HCT116 (cell line): ENCODE measurements around the gene FA2H. TPM values are rescaled to one million over a fixed set of nuclear protein-coding genes. Genes with fewer than 3 reads are reported as not detected.

Source experiments
- ATAC-seq: fragments of 200-7000 bp; cut with Tn5 transposase; 2 replicates; pipeline ENCODE4 v1.9.1; 2020; ENCODE audit warnings: mild to moderate bottlenecking, moderate library complexity
- BruUV-seq: library from RNA; stranded (reverse); fragments of 400-500 nt; replicated peaks from 2 replicates; lab custom pipeline; 2021; lab: Mats Ljungman, UMichigan
- CTCF ChIA-PET: fragments of 300-600 bp; sonication (Branson Sonifier 250); formaldehyde crosslinking; loops from one replicate; lab custom pipeline; 2021; ENCODE audit warnings: antibody characterized with exemption; lab: Charles Lee
- POLR2A ChIA-PET: fragments of 300-600, 350-600 bp; sonication (Branson Sonifier 250); formaldehyde crosslinking; loops from one replicate; lab custom pipeline; 2021; ENCODE audit warnings: antibody characterized with exemption; lab: Charles Lee
- RAD21 ChIA-PET, 2 experiments: fragments of 300-600 bp; sonication (Branson Sonifier 250); formaldehyde crosslinking; loops; one replicate each; lab custom pipeline; 2023; ENCODE audit warnings: low total read pairs in 2 of 2; ENCODE audit not compliant: uncharacterized antibody in 2 of 2, unreplicated experiment in 2 of 2, low non-redundant PET in 1 of 2; lab: Charles Lee
- DNase-seq: peaks from one replicate; pipeline ENCODE4 v3.0.0-alpha.2; 2010; ENCODE audit warnings: low read depth, low spot score
- H2AFZ ChIP-seq: fragments of 200-600 bp; shearing (Covaris generic), sonication (generic); 2 replicates; pipeline ENCODE4 v1.6.1; 2017; ENCODE audit warnings: low read depth, mixed run types, mixed read lengths, antibody characterized with exemption, low read length; ENCODE audit not compliant: poor library complexity, severe bottlenecking
- H3K27ac ChIP-seq: 2 replicates; pipeline ENCODE4 v1.5.1; 2012; ENCODE audit warnings: low read depth, low read length
- H3K27me3 ChIP-seq: fragments of 200-600 bp; sonication (generic); 2 replicates; pipeline ENCODE4 v1.6.1; 2016; ENCODE audit warnings: mixed run types, low read length, mixed read lengths; ENCODE audit not compliant: insufficient read depth
- H3K36me3 ChIP-seq, 2 experiments: fragments of 200-500 bp in 1 of 2; fragments of 200-600 bp in 1 of 2; sonication (Bioruptor generic) in 1 of 2; sonication (generic) in 1 of 2; 2 replicates each; pipeline versions ENCODE4 v1.5.1 to v1.6.1; 2014 to 2016; ENCODE audit warnings: low read length in 2 of 2, inconsistent platforms in 1 of 2, mixed read lengths in 1 of 2, mixed run types in 1 of 2; ENCODE audit not compliant: insufficient read depth in 2 of 2, control insufficient read depth in 1 of 2
- H3K4me1 ChIP-seq, 2 experiments: fragments of 200-600 bp in 1 of 2; sonication (generic) in 1 of 2; 2 replicates each; pipeline versions ENCODE4 v1.5.1 to v1.6.1; 2012 to 2017; ENCODE audit warnings: low read length in 2 of 2, inconsistent platforms in 1 of 2, mild to moderate bottlenecking in 1 of 2, mixed read lengths in 1 of 2, mixed run types in 1 of 2, moderate library complexity in 1 of 2; ENCODE audit not compliant: insufficient read depth in 2 of 2, control insufficient read depth in 1 of 2
- H3K4me2 ChIP-seq: fragments of 200-600 bp; sonication (generic); 2 replicates; pipeline ENCODE4 v1.6.1; 2017; ENCODE audit warnings: mixed run types, low read length, mixed read lengths
- H3K4me3 ChIP-seq, 2 experiments: fragments of 200-600 bp in 1 of 2; sonication (generic) in 1 of 2; replicated peaks in 1 of 2; 2 replicates each; pipeline ENCODE4 v1.5.1; 2011 to 2016; ENCODE audit warnings: low read length in 2 of 2, control low read depth in 1 of 2, low read depth in 1 of 2, mild to moderate bottlenecking in 1 of 2, mixed read lengths in 1 of 2, mixed run types in 1 of 2
- H3K79me2 ChIP-seq: fragments of 200-600 bp; sonication (generic); 2 replicates; pipeline ENCODE4 v1.6.1; 2017; ENCODE audit warnings: mild to moderate bottlenecking, mixed run types, low read length, moderate library complexity, mixed read lengths; ENCODE audit not compliant: insufficient read depth
- H3K9ac ChIP-seq: fragments of 200-600 bp; sonication (generic); 2 replicates; pipeline ENCODE4 v1.6.1; 2016; ENCODE audit warnings: low read length, mixed read lengths
- H3K9me2 ChIP-seq: fragments of 200-600 bp; sonication (generic), shearing (Covaris generic); 2 replicates; pipeline ENCODE4 v1.6.1; 2017; ENCODE audit warnings: mixed run types, mild to moderate bottlenecking, moderate library complexity; ENCODE audit not compliant: insufficient read depth
- H3K9me3 ChIP-seq, 2 experiments: fragments of 200-500 bp in 1 of 2; fragments of 200-600 bp in 1 of 2; sonication (Bioruptor generic) in 1 of 2; sonication (generic) in 1 of 2; 2 replicates each; pipeline ENCODE4 v1.6.1; 2014 to 2017; ENCODE audit warnings: low read length in 2 of 2, mixed read lengths in 2 of 2, inconsistent platforms in 1 of 2, low read depth in 1 of 2, mild to moderate bottlenecking in 1 of 2, mixed run types in 1 of 2, moderate library complexity in 1 of 2; ENCODE audit not compliant: control insufficient read depth in 1 of 2, insufficient read depth in 1 of 2
- H4K20me1 ChIP-seq: fragments of 200-600 bp; sonication (generic), shearing (Covaris generic); 2 replicates; pipeline ENCODE4 v1.6.1; 2017; ENCODE audit warnings: mixed run types, mild to moderate bottlenecking, moderate library complexity; ENCODE audit not compliant: insufficient read depth
- EGR1 ChIP-seq: IDR thresholded peaks from 2 replicates; pipeline ENCODE4 v1.6.1; 2012; ENCODE audit warnings: low read depth
- ELF1 ChIP-seq: IDR thresholded peaks from 2 replicates; pipeline ENCODE4 v1.6.1; 2012; ENCODE audit warnings: low read depth, borderline replicate concordance
- EZH2 ChIP-seq: fragments of 200-600 bp; sonication (generic); IDR thresholded peaks from 2 replicates; pipeline ENCODE4 v1.6.1; 2017; ENCODE audit warnings: antibody characterized with exemption, mixed run types
- JUND ChIP-seq: IDR thresholded peaks from 2 replicates; pipeline ENCODE4 v1.6.1; 2012
- POLR2A ChIP-seq: IDR thresholded peaks from 2 replicates; pipeline ENCODE4 v1.7.0; 2011; ENCODE audit warnings: borderline replicate concordance; ENCODE audit not compliant: insufficient read depth, insufficient read length; ENCODE audit errors: extremely low read depth
- REST ChIP-seq: IDR thresholded peaks from 2 replicates; pipeline ENCODE4 v1.6.1; 2012; ENCODE audit warnings: low read depth
- SP1 ChIP-seq: IDR thresholded peaks from 2 replicates; pipeline ENCODE4 v1.6.1; 2012; ENCODE audit warnings: low read depth
- YY1 ChIP-seq: IDR thresholded peaks from 2 replicates; pipeline ENCODE4 v1.6.1; 2011; ENCODE audit warnings: low read length, low read depth, moderate library complexity, mild to moderate bottlenecking; ENCODE audit not compliant: insufficient replicate concordance; ENCODE audit errors: extremely low read depth
- ZBTB33 ChIP-seq: IDR thresholded peaks from 2 replicates; pipeline ENCODE4 v1.6.1; 2011; ENCODE audit warnings: mild to moderate bottlenecking, low read length, moderate library complexity; ENCODE audit not compliant: insufficient replicate concordance; ENCODE audit errors: extremely low read depth
- intact Hi-C: fragments of 100-400 bp; cut with micrococcal nuclease; formaldehyde crosslinking; loops from 2 replicates; pipeline ENCODE4 v1.10.0; 2022
- total RNA-seq: library from RNA; stranded (reverse); gene quantifications from one replicate; pipeline ENCODE4 v1.2.1, GENCODE V29; 2021; ENCODE audit not compliant: unreplicated experiment

FA2H gene
- total RNA-seq, 1 experiment from 2014 or later = 11.1 TPM

- H4K20me1 ChIP-seq = no peaks in the 10 kb centered on the region
- ChIA-PET CTCF (interaction anchor here (1.8 kb wide), 1 partner anchor 18 kb away, joined by 6 read pairs; no protein-coding TSS in a partner anchor), RAD21 (interaction anchor here in 1 of 2 experiments (0.5 kb wide), 1 partner anchor 68 kb away, joined by 3 read pairs; no protein-coding TSS in a partner anchor), POLR2A (no interaction called here)
- no peak overlapping the region for H3K4me3 ChIP-seq
- H3K27me3 ChIP-seq = no peaks in the 10 kb centered on the region
- no peaks in the 10 kb centered on the region for H3K36me3 ChIP-seq
- no peak for DNase-seq
- intact Hi-C loops = no loop called here
- H3K9me2 ChIP-seq = no peaks in the 10 kb centered on the region
- no peak for ATAC-seq
- H3K4me1 ChIP-seq = no peaks in the 10 kb centered on the region
- H2AFZ ChIP-seq = no peak overlapping the region
- no peak overlapping the region for H3K4me2 ChIP-seq
- TF ChIP-seq ZBTB33 = no peak
- TF ChIP-seq ELF1 = no peak
- no peak for TF ChIP-seq YY1
- TF ChIP-seq JUND = no peak
- TF ChIP-seq SP1 = no peak
- TF ChIP-seq EZH2 = no peak
- TF ChIP-seq EGR1 = no peak
- TF ChIP-seq POLR2A = no peak
- TF ChIP-seq REST = no peak
- TF ChIP-seq, all 23 proteins: peak for 0
- no peak overlapping the region for H3K27ac ChIP-seq
- H3K9ac ChIP-seq = no peak overlapping the region
- no peaks in the 10 kb centered on the region for H3K79me2 ChIP-seq
- BruUV-seq = no TSS peak
- no peaks in the 10 kb centered on the region; a peak in 1 of 4 replicates for H3K9me3 ChIP-seq
These were observed 20.5 kb upstream of the FA2H start for GRCh38 chr16:74795104-74795503.
